Heart left ventricle (tissue), 13 donors: Measurements from ENCODE around the gene PAFAH1B2.

Experiments
- CTCF ChIP-seq, 12 donors: fragments of 200-600 bp; sonication (generic) in 4 of 12; IDR thresholded peaks; one replicate each; pipeline versions ENCODE4 v1.5.0 to v1.8.0; 2018 to 2022; ENCODE audit warnings: antibody characterized with exemption in 12 of 12, mild to moderate bottlenecking in 5 of 12
- POLR2A ChIP-seq, 2 donors: fragments of 450-650 bp; IDR thresholded peaks; one replicate each; pipeline ENCODE4 v1.6.1; 2017; ENCODE audit warnings: antibody characterized with exemption in 2 of 2, mild to moderate bottlenecking in 2 of 2, moderate library complexity in 2 of 2
- donor health status: ischemic (EF 13 %, LVEDD 7.1; RV severe dilation, severe dysfunction).
- donor health status: DM: no; HTN: yes; CAD: no.
- donor health status: DM: no; HTN: no; CAD: no.
- donor health status: ischemic (EF 25% LVEDD 6.9; RV normal size, moderate dysfunction).
- donor health status: ischemic (EF 25% LVEDD 5.7; RV mildly dilated, moderate dysfunction).
- donor health status: ischemic (EF 35%, LVEDD 5.7; RV mildly dilated, moderate dysfunction).
- donor health status: nonischemic (EF 11% LVEDD 7.7; RV severe dilation, severe dysfunction).
- donor health status: DM: yes; HTN: yes; CAD: no.
- donor health status: PGD.
- donor health status: ischemic (EF 29% LVEDD 5.4; RV normal size, mild dysfunction).
- donor health status: nonischemic (EF 23%, LVEDD 6.1; RV moderate dilation, normal function).

GRCh38 chr11:117152066-117152465 lies 8.0 kb downstream of the PAFAH1B2 start:
- TF ChIP-seq CTCF (IDR thresholded peaks at IDR 0.05) (no peak), POLR2A (IDR thresholded peaks at IDR 0.05) (no peak)
